ENCODE results near the gene TGDS.
A peak's percentile ranks its signal among the peaks of the same experiment; 100 is the strongest.
"Not testable (repeated sequence)": the region's sequence is repeated elsewhere in the genome, so short reads cannot be mapped to it uniquely, and the experiment has no call there.

TGDS gene

DNA sequence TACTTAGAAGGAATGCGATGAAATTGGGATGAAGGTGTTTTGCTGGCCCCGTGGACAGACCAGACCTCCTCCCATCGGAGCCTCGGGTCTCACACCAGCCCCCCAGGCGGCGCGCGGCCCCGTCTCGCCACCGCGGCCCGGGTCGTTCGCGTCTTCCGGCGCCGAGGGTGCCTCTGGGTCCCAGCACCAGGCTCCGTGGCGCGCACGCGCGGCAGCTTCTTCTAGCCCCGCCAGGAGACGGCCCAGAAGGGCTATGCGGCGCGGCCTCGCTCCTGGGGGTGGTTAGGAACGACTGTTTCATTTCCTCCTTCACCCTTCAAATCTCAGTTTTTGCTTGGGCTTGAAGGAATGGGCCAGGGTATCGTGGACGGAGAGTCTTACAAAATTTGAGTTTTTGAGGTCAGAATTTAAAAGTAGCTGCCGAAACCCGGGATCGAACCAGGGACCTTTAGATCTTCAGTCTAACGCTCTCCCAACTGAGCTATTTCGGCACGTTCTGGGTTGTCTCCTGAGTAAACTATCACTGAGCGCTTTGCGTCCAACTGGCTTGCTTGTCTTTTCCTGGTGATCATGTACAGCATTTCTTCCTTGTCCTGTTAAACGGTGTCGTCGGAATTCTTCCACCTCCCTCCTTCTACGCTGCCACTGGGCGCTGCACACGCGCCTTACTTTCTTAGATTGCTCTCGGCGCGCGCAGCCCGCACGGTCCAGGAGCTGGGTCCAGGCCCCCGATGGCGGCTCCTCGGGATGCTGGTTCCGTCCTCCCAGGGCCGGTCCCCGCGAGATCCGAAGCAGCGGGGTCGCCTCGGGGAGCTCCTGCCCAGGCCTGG, 46.5 kb downstream of the TGDS start:
- peak; percentile 93 to 96 for DNase-seq

DNA sequence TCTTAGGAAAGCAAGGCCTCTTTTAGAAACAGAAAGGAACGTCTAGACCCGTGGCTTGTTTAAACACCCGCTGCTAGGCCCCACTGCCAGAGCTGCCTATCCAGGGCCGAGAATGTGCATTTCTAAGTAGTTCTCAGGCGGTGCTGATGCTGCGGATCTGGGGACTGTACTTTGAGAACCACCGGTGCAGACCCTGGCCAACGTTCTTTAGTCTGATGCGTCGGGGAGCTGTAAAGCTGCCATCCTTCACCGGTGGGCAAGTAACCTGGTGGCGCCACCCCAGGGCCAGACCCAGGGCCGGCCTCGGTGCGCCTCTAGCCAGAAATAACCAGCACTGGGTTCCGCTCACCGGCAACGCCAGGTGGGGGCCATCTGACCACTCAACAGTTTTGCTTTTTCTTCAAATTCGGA, 47.1 kb downstream of the TGDS start:
- DNase-seq, result no peak

DNA sequence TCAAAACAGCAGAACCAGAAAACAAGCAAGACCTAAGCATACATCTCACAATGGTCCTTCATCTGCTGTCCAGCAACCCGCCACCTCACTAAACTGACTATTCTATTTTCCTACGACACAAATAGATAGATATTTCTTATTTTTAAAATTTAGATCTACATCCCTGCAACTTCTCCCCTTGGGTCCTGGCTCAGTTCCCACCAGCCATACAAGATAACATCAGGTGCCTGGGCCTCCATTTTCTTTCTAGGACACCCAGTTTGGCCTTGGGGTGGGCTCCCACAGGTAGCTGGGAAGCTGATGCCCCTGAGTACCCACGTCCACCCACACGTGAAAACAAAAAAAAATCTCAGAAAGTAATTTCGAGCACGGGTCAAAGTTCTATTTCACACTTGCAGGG, 47.6 kb downstream of the TGDS start:
- DNase-seq, result no peak

DNA sequence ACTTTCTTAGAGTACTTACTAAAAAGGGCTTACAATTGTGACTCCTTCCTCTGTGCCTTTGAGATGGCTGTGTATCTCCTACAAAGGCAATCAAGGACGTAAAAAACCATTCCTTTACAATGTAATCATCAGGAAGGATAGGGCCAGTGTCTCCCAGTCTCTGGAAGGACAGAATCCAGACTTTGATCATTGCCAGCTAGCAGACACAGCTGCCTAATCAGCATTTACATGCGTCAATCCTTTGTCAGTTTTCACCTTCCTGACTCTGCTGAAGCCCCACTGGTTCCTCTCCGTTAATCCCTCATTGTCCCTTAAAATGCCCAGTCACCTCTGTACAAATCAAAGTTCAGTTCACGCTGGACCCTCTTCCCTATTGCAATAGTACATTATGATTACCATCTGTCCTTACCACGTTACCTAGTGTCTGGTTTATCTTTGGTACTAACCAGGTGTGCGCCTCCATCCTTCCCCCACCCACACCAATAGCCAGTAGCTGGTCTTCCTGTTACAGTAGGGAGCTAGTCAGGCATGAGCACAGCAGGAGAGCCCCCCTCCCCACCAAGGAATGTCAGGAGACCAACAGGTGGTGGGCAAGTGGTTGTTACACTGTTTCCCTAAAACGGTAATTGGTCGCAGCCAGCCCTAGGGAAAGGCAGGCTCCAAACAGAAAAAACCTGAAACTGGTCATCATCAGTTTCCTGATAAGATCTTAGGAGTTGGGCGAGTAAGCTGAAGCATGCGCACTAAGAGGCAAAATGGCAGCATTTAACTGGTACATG, 49.7 kb downstream of the TGDS start:
- no peak for DNase-seq

DNA sequence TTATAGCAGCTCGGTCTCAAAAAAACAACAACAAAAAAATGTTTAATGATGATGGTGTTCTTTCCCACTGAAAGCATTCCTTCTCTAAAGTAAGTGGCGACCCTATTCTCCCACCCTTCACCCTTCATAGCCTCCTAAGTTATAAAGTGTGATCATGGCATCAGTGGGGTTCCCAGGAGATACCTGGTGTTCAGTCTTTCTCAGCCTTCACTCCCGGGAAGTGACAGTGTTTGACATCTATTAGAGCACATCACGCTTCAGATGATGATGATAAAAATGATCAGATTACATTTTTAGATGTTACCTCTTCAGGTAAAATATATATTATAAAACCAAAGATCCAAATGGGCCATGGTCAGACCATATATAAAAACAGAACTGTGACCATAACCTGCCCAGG, 51.0 kb downstream of the TGDS start:
- DNase-seq, result no peak

DNA sequence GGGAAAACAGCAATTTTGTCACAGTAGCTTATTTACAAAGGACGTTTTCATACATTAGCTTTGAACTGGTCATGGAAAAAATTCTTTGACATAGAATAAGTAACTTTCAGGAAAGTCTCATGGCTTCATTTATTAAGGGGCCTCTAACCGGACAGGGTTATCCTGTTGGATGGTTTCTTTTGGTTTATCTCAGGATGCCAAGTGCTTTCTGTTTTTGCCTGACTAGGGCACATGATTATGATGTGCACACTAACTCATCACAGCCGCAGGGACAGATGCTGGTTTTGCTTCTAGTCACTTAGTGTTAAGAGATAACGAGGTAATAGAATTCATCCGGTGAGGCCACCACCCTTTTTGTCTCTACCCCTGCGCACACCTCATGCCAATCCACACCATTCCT, 53.0 kb downstream of the TGDS start:
- no peak for DNase-seq

DNA sequence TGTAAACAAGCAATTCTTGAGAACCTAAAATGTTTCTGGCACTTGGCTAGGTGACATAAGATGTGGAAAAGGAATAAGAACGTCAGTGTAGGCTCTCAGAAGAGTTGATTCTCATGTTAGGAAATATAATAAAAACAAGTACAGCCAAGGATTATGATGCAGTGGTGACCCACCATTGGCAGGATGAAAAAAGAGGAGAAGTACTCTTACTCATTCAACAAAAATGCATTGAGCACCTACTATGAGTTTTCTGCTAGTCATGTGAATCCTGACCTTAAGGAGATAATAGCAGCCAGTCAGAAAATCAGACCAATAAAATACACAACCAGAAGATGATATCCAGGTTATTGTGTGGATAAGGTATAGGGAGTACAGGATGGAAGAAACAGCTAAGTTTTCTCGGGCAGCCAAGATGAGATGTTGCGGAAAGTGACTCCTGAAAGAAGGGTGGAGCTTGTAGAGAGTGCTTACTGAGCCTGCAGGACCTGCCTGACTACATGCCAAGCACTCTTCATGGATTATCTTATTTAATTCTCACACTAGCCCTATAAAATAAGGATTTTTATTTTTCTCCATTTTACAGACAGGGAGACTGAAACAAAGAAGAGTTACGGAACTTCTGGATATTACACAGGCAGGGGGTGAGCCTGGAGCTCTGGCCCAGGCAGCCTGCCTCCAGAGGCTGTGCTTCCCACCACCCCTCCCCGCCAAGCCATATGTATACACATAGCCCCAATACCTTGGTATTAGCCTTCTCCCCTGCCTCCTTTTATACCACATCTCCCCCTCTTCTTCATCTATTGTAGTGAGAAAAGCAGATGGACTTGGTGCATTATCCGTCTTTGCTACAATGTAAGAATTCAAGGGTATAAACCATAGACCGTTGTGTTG, 58.0 kb downstream of the TGDS start:
- DNase-seq, result no peak

DNA sequence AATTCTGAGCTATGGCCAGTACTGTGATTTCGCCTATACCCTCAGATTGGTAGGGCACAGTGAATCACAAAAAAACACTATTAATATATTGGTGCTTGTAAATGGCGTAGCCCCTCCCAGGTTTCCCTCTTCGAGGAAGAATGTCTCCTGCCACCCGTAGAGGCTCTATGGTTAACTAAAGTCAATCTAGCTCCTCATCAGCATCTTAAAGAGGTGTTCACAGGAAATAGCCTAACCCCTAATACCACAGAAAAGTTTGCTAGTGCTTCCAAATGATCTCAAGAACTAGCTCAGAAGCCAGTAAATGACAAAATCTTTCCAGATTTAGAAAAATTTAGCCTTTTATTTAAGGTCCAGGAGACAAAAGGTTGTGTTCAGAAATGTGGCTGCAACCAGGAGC, 60.2 kb downstream of the TGDS start:
- no peak for DNase-seq

DNA sequence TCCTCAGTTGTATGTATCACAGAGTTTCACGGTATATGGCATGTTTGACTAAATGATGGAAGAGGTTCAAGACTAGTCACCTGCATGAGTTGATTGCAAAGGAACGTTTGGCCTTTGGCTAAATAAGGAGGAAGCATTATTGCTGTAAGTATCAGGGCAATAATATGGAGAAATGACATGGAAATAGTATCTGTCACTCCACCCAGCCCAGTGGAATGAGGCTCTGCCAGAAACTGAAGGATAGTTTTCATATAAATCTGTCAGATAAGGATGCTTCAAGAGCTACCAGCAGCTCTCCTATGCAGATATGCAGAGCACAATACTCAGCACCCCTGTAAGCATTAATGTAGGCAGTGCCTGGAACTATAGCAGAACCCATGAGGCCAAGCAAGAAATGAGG, 60.7 kb downstream of the TGDS start:
- no peak for DNase-seq

DNA sequence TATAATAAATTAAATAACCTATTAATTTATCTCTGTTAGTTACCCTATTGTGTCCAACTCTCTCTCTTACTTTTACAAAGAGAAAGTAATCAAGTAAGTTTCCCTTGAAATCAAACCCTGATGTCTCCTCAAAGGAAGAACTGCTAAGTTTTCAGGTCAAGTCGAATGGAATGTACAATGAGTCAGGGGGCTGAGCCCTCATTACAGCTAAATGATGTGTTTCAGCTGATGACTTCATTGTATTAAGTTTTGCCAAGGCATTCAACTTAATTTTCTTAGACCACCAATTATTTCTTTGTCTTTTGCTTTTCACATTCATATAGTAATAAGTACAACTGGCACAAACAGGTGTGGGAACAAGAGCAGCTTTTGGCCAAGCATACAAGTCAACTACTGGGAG, 61.8 kb downstream of the TGDS start:
- no peak for DNase-seq

DNA sequence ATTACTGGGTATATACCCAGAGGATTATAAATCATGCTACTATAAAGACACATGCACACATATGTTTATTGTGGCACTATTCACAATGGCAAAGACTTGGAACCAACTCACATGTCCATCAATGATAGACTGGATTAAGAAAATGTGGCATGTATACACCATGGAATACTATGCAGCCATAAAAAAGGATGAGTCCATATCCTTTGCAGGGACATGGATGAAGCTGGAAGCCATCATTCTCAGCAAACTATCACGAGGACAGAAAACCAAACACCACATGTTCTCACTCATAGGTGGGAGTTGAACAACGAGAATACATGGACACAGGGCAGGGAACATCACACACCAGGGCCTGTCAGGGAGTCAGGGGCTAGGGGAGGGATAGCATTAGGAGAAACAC, 63.7 kb downstream of the TGDS start:
- DNase-seq, result not testable (repeated sequence)

DNA sequence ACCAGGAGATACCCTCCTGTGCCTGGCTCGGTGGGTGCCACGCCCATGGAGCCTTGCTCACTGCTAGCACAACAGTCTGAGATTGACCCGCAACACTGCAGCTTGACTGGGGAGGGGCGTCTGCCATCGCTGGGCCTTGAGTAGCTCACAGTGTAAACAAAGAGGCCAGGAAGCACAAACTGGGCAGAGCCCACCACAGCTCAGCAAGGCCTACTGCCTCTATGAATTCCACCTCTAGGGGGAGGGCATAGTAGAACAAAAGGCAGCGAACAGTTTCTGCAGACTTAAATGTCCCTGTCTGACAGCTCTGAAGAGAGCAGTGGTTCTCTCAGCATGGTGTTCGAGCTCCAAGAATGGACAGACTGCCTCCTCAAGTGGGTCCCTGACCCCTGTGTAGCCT, 69.0 kb downstream of the TGDS start:
- not testable (repeated sequence) for DNase-seq

DNA sequence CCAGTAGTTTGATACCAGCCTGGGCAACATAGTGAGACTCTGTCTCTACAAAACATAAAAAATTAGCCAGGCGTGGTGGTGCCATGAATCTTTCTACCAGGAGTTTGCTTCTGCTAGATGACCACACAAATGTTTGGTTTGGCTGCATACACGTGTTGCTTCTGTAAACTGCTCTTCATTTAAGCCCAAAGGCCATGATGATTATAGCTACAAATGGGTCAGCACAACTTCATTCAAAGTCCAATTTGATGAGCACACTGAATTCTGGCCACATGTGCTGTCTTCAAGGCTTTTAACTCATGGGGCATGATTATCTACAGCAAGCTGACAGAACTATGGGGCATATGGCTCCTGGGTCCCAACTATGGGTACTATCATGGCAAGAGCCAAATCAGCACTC, 70.2 kb downstream of the TGDS start:
- DNase-seq, result no peak

DNA sequence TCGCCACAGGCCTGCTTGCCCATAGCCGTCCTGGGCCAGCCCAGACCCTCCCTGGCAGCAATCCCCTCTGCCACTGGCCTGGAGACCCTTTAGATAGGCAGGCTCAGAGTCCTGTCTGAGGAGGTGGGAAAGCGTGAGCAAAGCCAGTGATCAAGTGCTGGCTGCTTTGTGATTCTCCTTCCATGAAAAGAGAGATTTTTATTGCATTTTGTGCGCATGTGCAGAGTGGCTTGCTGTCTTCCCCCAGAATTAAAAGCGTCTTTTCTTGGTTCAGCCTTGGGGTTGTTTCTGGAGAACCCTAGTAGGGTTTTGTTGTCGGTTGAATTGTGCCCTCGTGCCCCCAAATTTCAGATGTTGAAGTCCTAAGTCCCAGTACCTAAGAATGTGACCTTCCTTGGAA, 71.5 kb downstream of the TGDS start:
- DNase-seq, result no peak

Measured in CD4-positive, alpha-beta T cell treated with Interferon alpha-2 for 1 hour (primary cell).